Right lung (tissue), 5 donors: ENCODE measurements around the gene PANK2. TPM values are rescaled to one million over a fixed set of nuclear protein-coding genes. Genes with fewer than 3 reads are reported as not detected.
"Not testable (repeated sequence)": the region's sequence is repeated elsewhere in the genome, so short reads cannot be mapped to it uniquely, and the experiment has no call there.

Experiments used
- DNase-seq, 2 donors: peaks; one replicate each; pipeline ENCODE4 v3.0.0-alpha.2; 2013
- polyA plus RNA-seq, 5 donors: library from polyadenylated mRNA; unstranded; fragments of 120-200 nt; gene quantifications; one replicate each; pipeline versions ENCODE4 v1.2.1 to v1.2.3, GENCODE V29; 2013; ENCODE audit warnings: inconsistent platforms in 1 of 5, low replicate concordance in 1 of 5; ENCODE audit not compliant: insufficient read length in 5 of 5, insufficient read depth in 1 of 5

PANK2 gene
- polyA plus RNA-seq, 5 donors: 32.8 to 38.6 (median 37.0) TPM

DNA sequence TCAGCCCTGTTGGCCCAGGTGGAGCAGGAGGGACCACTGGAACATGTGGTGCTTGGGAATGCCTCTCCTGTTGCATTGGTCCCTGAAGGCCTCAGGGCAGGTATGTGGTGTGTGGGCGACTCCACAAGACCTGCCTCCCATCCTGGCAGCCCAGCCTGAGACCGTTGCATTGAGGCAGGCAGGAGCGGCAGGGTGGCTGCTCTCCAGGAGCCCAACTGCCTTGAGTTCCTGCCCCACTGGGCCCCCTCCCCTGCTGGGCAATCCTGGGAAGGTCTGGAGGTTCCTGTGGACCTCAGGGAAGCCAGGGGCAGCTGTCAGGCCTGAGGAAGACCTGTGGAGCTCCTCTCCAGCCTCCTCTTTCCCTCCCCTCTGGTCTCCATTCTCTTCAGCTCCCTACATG, 22.7 kb upstream of the PANK2 start:
- DNase-seq: no peak

DNA sequence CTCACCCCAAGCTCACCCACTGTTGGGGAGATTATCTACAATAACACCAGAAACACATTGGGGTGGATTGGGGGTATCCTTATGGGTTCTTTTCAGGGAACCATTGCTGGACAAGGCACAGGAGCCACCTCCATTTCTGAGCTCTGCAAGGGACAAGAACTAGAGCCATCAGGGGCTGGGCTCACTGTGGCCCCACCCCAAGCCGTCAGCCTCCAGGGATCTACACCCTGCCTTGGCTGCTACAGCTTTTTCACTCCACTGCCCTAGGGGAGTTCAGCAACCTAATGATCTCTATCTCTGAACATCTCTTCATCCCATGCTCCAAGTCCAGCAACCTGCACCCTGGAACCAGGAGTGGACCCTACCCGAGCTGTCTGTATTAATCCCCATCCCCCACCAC, 21.4 kb upstream of the PANK2 start:
- no peak for DNase-seq

DNA sequence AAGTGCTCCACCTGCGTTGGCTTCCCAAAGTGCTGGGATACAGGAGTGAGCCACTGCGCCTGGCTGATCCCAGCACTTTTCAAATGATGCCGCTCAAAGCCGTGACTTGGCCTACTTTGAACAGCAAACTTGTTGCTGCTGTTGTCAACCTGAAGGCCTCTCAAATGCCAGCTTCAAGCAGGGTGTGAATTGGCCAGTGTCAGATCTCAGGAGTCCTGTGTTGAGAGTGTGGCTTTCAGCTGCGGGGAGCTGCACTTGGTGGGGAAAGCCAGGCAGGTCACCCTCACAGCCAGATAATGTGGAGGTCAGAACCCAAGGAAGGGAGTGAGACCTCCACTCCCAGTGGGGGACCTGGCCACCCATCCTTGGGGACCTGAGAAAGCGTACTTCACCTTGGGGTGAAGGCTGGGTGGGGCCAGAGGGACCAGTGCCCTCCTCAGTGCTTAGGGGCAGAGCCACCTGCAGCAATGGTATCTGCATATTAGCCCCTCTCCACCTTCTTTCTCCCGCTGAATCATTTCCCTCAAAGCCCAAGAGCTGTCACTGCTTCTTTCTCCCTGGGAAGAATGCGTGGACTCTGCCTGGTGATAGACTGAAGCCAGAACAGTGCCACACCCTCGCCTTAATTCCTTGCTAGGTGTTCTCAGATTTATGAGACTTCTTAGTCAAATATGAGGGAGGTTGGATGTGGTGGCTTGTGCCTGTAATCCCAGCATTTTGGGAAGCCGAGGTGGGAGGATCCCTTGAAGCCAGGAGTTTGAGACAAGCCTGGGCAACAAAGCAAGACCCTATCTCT, 19.1 kb upstream of the PANK2 start:
- DNase-seq: no peak

DNA sequence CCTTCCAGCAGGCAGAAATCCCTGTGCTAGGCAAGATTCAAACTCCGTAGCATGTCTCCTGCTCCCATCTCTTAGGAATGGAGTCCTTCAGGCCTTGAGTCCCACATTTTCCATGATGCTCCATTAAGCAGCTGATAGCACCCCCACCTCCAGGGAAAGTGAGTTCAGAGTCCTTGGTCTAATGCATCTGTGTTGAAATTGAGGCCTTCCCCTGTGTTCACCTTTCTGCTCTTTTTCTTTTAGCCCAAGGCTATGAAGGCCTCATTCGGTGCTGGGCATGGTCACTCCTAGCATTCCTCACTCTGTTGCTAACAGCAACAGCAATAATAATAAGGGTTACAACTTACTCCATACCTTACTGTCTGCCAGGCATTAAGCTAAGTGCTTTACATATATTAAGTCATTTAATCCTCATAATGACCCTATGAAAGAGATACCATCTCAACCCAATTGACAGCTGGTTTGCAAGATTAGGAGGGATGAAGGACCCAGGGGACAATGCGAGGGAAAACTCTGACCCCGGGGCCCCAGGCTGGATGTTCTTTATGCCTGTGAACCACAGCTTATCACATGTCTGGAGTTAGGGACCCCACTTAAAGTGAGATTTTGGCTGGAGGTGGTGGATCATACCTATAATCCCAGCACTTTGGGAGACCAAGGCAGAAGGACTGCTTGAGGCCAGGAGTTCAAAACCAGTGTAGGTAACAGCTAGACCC, 17.5 kb upstream of the PANK2 start:
- DNase-seq: no peak

DNA sequence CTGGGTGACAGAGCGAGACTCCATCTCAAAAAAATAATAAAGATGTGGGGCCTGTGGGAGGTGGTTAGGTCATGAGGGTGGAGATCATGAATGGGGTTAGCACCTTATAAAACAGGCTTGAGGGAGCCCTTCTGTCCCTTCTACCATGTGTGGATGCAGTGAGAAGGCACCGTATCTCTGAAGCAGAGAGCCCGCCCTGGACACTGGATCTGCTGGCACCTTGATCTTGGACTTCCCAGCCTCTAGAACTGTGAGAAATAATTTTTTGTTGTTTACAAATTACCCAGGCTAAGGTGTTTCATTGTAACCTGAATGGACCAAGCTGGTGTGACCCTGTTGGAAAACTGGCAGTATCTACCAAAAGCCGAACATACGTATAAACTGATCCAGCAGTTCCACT, 15.7 kb upstream of the PANK2 start:
- no peak for DNase-seq

DNA sequence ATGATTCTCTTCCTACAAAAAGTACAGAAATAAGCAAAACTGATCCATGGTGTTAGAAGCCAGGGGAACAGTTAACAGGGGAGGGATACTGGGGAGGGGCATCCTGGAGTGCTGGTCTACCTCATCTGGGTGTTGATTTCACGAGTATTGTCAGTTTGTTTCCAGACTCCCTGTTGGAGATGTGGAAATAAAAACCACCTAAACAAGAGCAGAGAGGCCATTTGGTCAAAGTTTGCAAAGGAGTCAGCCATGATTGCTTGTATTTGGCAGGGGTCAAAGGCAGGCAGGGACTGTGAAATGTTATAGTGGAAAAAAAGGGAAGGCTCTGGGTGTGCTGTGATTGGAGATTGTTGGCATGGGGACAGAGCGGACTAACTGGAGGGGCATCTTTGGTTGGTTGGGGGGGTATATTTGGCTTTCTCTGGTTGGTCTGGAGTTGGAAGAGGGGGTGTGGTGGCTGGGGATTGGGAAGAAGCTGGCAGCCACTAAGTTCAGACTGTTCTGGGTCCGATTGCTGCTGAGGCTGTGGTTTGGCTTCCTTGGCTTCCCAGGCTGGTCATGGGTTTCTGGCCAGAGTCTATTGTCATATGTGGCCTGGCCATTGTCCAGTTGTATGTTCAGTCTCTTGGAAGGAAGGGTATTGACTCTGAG, 14.9 kb upstream of the PANK2 start:
- no peak for DNase-seq

DNA sequence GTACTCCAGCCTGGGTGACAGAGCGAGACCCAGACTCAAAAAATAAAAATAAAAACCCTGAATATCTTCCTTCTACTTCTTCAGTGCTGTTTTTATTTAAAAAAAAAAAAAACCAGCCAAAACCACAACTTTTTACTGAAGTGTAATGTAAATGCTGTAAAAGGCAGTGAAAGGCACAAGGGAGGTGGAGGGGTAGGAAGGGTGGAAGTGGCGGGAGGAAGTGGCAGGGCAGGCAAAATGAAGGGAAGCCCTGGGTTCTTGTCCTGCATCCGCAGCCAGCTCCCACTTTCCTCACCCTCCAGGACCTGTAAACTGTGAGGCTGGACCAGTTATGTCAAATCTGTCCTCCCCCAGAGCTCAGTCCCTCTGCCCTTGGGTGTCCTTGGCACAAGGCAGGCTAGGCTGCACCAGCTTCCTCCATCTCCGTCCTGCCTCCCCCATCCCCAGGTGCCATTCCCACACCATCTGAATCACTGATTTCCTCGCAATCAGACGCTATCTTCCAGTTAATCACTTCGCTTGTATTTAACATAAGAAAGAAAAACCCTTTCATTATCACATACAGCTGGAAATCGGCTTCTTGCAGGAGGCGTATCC, 13.7 kb upstream of the PANK2 start:
- DNase-seq: no peak

DNA sequence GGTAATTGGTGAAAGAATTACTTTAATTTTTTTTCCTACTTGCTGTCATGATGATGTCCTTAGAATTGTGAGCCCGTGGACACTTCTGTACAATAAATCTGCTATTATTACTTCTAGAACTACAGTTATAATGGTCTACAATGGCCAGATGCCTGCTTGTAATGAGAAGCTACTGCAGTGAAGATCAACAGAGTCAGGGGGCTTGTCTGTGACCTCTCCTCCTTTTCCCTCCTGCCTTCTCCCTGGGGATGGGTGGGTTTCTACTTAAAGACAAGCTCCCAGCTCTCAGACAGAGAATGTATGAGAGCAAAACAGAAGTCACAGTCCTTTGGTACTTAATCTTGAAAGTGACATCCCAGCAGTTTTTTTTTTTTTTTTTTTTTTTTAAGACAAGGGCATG, 13.2 kb upstream of the PANK2 start:
- DNase-seq: no peak

DNA sequence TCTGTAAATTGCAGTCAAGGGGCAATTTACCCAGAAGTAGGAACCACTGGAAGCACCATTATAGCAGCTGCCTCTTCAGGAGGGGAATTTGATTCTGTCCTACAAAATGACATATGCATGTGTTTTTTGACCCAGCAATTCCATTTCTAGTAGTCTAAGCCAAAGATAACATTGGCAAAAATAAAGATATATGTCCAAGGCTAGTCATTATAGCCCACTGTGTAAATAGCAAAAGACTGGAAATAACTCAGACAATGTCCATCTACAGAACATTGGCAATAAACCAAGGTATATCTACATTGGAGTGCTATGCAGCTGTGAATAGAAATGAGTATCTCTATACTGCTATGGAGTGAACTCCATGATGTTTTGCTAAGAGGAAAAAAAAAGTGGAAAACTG, 12.5 kb upstream of the PANK2 start:
- no peak for DNase-seq

DNA sequence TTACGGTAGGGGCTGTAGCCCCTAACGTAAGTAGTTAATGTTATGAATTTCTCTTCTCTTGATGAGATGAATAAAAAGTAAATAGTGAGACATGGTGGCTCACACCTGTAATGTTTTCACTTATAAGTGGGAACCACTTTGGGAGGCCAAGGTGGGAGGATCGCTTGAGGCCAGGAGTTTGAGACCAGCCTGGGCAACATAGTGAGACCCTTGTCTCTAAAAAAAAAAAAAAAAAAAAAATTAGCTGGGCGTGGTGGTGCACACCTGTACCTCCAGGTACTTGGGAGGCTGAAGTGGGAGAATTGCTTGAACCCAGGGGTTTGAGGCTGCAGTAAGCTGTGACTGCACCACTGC, 10.3 kb upstream of the PANK2 start:
- DNase-seq: not testable (repeated sequence)

DNA sequence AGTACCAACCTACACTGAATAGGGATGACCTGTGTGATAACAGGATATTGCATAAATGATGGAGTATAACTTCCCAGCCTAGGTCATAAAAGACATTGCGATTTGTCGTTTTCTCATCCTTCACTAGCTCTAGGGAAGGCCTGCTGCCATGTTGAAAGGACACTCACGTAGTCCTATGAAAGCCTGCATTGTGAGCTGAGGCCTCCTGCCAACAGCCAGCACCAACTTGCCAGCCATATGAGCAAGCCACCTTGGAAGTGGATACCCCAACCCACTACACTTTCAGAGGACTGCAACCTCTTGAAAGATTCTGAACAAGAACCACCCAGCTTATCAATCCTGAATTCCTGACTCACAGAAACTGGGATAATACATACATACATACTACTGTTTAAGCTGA, 3.5 kb upstream of the PANK2 start:
- no peak for DNase-seq

DNA sequence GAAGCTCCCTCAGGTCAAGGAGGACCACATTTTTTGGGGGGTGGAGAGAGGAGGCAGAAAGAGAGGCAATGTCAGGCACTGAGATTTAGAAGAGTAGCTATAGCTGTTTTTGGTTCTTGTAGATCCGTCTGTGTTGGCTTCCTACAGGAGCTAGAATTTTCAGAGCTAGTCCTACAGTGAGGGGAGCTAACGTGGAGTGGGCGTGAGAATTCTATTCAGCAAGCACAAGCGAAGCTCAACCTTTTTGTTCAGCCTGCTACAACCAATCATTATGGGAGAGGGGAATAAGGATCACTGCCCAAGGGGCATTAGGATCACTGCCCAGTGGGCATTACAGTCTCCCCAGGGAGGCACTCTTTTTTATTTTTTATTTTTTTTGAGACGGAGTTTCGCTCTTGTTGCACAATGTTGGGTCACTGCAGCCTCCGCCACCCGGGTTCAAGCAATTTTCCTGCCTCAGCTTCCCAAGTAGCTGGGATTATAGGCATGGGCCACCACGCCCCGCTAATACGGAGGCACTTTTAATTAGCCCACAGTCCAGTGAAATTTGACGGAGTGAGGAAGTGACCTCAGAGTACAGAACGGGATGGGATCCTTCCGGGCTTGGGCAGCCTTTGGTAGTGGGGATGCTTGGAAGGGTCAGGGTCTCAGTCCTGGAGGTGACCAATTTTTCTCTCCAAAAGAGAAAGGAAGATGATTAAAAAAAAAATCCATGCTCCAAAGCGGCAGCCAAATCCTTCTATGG, 1.1 kb upstream of the PANK2 start:
- peak in 1 of 2 donors; percentile 22 for DNase-seq

DNA sequence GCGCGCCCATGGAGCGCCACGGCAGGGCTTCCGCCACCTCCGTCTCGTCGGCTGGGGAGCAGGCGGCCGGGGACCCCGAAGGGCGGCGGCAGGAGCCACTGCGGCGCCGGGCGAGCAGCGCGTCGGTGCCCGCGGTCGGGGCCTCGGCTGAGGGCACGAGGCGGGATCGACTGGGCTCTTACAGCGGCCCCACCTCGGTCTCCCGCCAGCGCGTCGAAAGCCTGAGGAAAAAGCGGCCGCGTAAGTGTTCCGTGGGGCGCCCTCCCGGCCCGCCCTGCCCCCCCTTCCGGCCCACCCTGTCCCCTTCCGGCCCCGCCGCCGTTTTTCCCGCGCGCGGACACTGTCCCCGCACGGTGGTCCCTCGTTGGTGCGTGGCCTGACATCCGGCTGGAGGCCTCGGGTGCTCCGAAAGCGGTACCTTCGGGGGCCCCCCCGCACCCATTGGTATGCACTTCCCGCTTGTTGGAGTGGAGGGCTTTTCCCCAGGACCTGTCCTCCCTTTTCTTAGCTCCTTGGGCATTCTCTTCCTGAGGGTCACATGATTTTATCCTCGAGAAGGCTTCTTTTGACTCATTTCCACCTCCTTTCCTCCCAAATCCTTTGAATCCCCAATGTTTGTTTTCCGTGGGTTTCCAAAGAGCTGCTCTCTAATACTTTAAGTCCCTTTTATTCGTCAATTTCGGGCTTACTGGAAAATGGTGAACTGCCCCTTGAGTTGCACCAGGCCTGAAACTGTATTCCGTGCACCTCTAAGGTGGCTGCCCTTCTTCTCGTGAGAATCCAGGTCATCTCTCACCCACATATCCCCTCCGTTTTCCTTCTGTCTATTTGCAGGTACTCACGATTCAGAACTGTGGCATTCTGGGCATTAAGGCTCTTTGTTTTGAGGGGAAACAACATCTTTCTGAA, 556 bp downstream of the PANK2 start:
- DNase-seq: peak in 1 of 2 donors; percentile 31

DNA sequence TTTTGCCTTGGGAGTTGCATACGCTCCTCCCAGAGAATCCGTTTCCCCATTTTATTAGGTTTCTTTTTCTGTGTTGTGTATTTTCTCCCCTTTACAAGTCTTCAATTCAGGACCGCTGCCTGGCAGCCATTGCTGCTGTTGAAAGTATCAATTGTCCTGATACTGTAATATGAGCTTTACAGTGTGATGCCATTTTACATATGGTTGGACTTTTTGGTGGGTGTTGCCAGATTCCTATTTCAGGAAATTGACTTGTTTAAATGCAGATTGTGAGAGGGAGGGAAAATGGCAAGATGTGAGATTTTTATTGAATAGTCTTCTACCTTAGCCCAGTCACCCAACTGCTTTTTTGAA, 1.2 kb downstream of the PANK2 start:
- DNase-seq: peak in 1 of 2 donors; percentile 46

DNA sequence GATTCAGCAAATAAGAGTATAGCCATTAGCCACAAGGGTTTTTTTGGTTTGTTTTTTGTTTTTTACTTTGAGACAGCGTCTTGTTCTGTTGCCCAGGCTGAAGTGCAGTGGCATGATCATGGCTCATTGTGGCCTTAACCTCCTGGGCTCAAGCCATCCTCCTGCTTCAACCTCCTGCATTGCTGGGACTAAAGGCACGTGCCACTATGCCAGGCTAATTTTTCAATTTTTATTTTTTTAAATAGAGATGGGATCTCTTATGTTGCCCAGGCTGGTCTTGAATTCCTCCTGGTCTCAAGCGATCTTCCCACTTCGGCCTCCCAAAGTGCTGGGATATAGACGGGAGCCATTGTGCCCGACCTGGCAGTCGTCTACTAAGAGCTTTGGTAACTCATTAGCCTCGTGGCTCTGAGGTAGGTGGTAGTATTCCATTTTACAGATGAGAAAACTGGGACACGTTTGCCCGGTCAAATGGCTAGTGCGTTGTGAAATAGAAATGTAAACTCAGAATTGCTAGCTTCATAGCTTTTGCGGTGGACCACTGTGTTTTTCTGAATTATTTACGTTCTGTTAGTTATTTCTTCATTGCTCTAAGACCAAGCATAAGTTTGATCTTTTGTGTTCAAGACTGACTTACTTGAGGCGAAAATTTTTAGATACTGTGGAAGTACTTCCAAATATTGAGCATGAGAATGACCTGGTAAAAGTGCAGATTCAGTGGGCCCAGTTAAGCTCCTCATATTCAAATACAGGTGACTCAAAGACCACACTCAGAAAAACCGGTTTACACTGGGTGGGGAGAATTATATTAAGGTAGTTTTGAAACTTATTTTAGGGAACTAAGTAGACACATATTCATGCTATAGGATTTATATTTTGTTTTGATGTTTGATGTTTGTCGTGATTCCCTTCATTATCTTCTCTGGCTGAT, 2.1 kb downstream of the PANK2 start:
- DNase-seq: no peak

DNA sequence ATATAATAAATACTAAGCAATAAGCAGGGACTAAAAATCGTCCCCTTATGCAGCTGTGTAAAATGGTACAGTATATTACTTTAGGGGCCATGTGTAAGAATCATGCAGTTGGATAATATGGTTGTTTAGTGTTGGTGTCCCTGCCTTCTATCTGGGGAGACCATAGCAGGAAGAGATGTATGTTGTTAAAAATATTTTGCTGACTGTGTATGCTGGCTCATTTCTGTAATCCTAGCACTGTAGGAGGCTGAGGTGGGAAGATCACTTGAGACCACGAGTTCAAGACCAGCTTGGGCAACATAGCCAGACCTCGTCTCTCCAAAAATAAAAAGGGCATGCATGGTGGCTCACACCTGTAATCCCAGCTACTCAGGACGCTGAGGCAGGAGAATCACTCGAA, 5.6 kb downstream of the PANK2 start:
- DNase-seq: no peak

DNA sequence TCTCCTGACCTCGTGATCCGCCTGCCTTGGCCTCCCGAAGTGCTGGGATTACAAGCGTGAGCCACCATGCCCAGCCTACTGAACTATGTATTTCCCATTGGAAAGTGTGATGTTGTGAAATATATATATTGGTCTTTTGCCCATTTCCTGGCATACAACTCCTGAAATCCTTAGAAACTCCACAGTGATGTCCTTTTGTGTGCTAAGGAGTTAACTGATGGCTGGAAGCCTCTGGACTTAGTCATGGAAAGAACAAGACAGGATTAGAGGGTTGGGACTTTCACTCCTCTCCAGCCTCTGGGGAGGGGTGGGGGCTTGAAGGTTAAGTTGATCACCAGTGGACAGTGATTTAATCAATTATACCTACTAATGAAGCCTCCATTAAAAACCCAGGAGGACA, 7.1 kb downstream of the PANK2 start:
- no peak for DNase-seq

DNA sequence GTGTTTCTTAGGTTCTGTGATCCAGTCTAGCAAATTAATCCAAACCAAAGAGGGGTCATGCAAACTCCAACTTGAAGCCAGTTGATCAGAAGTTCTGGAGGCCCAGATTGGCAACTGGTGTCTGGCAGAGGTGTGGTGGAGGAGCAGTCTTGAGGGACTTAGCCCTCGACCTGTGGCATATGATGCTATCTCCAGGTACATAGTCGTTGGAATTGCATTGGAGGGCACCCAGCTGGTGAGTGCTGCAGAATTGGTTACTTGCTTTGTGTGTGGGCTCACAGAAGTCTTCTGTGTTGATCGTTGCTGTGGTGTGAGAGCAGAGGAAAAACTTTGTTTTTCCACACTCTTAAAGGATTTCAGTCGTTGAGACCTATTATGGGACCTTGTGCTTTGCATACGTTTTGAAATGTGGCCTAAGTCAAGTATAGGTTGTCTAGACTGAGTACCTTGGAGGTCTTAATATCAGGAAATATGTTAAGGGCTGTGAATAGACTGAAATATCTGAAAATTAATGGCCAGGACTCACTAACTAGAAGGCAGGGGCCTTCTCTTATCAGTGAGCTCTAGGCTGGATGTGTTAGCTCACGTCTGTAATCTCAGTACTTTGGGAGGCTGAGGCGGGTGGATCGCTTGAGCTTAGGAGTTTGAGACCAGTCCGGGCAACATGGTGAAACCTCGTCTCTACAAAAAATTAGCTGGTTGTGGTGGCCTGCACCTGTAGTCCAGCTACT, 7.8 kb downstream of the PANK2 start:
- no peak for DNase-seq

DNA sequence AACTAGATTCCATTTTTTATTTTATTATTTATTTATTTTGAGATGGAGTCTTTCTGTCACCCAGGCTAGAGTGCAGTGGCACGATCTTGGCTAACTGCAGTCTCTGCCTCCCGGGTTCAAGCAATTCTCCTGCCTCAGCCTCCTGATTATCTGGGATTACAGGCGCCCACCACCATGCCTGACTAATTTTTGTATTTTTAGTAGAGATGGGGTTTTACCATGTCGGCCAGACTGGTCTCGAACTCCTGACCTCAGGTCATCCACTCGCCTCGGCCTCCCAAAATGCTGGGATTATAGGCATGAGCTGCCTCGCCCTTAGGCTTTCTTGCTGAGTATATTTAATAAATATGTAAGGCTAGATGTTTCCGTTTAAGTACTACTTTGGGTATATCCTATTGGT, 9.0 kb downstream of the PANK2 start:
- not testable (repeated sequence) for DNase-seq
